GM18951 (cell line): ENCODE data around the gene SOX21.

ENCODE experiments used
- POLR2A ChIP-seq: IDR thresholded peaks from 4 replicates; pipeline ENCODE4 v1.6.1; 2011; ENCODE audit warnings: mild to moderate bottlenecking; ENCODE audit not compliant: insufficient read length, insufficient read depth; ENCODE audit errors: extremely low read depth
- in situ Hi-C: fragments of 300-500 bp; cut with MboI; formaldehyde crosslinking; loops from one replicate; pipeline ENCODE4 v1.12.0; 2022; ENCODE audit warnings: low sequenced_read_pairs, mixed read lengths, inconsistent platforms; ENCODE audit not compliant: unreplicated experiment

SOX21 gene

DNA sequence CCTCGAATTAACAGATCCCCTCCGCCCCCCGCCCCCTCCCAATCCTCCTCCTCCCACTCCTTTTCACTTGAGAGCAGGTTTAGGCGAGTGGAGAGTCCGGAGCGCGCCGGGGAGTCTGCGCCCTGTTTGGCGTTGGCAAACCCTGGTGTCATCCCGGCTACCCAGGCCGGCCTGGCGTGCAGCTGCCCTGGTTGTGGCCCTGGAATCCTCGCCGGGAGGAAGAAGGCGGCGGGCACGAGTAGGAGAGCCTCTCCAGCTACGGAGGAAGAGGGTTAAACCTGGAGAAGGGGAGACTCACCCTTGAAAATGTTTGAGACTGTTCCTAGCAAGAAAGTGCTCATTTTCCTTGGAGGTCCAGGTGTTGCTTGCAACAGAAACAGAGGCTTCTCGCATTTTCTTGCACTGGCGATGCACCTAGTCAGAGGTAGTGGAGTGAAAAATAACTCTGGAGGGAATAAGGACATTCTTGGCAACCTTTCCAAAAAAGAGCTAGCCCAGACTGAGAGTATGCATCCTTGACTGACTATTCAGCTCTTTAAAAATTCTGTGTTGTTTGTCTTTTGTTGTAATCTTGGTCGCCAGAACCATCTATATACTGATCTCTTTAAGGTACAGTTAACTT is 1.3 kb upstream of the SOX21 start:
- no peak for TF ChIP-seq POLR2A
- in situ Hi-C loops, result no loop called here

DNA sequence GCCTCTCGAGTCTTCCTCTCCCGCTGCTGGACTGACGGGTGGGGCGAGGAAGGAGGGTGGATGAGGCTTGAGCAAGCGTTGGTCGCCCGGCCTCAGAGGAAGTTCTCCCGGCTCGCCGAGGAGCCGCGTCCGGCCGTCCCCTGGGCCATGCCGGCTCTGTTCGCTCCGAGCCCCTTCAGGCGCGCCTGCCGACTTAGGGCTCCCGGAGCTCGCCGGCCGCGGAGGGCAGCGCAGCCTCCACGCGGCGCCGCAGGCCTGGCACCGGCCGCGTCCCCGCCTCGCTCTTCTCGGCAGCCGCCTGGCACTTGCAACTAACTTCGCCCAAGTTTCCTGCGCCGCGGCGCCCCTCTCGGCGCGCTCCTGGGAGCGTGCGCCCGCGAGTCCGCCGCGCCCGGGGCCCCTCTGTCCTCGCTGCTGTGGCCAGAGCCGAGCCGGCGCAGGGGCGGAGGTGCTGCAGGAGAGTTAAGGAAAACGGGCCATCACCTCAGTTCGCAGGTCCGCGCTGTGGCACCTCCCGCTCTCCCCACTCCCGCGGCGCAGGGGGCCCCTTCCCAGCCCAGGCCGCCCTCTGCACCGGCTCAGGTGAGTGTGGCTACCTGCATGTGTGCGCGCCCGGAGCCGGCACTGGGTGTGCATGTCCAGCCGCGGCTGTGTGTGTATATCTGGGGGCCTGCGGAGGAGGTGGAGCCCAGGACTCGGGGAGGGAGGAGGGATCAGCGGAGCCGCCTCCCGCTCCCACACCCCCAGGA is 641 bp upstream of the SOX21 start:
- in situ Hi-C loops, result no loop called here
- TF ChIP-seq POLR2A, result no peak

DNA sequence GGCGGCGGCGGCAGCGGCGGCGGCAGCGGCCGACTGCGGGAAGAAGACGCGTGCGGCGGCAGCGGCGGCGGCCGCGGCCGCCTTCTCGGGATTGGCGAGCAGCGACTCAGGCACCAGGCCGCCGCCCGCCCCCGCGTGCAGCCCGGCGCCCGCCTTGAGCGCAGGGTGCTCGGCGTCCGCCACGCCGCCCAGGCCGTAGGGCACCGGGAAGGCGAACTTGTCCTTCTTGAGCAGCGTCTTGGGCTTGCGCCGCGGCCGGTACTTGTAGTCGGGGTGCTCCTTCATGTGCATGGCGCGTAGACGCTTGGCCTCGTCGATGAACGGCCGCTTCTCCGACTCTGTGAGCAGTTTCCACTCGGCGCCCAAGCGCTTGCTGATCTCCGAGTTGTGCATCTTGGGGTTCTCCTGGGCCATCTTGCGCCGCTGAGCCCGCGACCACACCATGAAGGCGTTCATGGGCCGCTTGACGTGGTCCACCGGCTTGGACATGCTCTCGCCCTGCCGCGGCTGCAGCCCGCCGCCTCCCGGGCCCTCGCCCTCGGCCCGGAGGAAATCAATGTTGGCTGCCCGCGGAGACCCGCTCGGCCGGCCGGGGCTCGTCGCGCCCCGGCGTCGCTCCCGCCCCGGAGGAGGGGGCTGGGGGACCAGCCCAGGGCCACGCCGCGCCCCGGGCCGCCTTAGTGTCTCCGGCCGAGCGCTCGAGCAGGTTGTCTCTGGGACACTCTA is 621 bp downstream of the SOX21 start:
- no peak for TF ChIP-seq POLR2A
- in situ Hi-C loops, result no loop called here

DNA sequence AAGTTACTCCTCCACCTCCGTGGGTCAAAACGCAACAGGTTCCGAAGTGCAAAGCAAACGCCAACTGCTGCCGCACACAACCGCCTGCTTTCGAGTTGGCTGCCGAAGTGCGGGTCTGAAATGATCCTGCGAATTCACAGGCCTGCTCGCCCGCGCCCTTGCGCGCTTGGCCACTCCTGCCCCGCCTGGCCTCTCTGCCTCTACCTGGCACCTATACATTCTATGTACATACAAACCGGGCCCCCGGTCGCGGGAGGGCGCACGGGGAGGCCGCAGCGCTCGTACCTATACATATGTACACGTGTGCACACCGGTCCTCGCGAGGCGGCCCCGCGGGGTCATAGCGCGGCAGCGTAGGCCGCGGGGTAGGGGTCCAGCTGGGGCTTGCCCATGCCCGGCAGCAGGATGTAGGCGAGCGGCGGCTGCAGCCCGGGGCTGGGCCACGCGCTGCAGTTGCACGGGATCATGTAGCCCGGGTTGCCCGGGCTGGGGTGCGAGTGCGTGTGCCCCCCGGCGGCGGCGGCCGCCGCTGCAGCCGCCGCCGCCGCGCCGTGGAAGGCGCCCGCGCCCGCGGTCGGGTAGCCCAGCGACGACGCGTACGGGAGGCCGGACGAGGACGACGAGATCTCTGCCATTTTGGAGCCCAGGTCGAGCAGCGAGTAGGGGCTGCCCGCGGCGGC is 1.3 kb downstream of the SOX21 start:
- TF ChIP-seq POLR2A, result no peak
- in situ Hi-C loops, result no loop called here

DNA sequence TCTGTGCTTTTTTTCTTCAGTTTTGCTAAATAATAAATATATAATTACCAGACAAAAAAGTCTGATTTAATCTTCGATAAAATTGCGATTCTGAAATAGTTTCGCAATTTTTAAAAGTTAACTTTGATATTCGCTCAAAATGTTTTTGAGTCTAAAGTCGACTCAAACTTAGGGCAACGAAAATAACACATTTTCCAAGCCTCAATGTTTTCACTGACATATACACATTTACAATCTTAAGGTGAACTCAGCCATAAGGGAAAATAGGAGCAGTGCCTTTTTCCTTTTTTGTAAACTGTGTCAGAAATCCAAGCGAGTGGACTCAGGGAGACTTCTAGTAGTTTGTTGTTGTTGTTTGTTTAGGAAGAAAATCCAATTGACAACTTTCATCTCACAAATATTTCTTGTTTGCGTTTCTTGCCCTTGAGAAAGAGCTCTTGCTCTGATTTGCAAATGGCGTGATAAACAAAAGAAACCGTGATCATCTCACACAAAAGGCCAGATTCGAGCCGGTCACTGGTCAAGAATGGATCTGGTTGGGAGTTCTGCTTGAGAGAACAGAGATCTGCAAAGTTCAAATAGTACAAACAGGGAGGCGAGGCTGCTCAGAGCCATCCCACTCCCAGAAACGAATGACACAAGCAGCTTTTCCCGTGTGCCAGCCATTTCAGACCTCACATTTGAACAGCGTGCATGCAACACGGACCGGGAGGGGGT is 2.1 kb downstream of the SOX21 start:
- in situ Hi-C loops, result no loop called here
- no peak for TF ChIP-seq POLR2A

DNA sequence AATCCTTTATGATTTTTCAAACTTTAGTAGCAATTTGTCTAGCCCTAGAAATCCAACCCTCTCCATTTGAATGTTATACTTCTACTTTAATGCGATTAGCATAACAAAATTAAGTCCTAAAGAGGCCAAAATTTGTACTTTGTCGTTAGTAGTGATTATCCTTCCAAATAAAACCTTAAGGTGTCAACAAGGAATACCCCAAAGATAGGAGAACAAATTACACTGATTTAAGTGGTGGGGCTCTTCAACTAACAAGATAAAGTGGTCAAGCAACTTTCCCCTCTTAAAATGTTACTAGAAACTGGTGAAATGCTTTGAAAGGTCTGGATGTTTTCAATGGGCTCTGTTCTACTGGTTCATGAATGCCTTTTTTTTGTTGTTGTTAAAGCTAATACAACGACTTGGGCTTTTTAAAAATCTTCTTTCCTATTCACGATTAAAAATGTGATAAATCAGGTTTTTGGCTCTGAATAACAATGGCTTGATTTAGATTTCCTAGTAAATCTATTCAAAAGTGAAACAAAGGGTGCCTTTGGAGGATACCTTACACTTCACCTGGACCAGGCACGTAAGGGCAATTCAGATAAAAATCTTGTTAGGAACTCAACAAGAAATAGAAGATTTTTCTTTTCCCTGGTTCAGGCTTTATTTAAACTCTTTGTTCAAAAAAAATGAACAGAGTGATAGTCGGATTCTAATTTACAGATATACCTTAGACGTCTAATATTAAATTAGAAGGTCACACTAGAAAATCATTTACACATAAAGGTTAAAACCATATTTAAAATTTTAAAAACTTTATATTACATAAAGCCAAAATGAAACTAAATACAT is 3.1 kb downstream of the SOX21 start:
- no peak for TF ChIP-seq POLR2A
- in situ Hi-C loops, result no loop called here

DNA sequence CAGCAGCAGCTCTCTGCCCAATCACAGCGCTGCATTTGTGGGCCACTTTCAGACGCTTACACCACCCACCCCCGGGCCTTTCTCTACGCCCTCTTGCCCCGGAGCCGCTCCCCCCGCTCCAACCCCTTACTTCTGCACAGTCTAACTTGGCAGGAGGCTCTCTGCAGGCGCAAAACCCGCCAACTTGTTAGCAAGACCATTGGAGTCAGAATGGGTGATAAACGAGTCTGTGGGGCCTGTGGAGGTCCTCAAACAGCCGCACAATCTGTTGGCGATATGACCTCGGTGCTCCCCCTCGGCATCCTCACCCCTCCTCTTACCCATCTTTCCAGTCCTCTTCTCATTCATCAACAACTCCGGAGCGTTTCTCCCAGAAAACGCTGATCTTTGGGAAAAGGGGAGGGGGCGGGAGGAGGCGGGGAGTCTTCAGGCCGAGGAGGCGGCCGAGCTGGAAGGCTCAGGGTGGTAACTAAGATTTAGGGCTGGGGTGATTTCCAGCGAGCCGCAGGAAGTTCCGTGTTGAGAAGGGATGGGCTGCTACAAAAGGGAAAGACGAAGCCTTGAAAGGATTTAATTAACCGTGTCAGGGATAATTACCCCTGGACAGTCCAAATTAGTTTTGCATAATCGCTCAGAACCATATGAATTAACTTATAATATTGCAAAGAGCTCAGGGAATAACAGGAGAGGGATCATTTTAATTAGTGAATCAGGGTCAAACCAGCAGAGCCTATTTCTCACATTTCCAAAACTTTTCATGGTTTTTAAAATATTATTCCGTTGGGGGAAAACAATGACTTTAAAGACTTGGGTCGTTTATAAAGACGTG is 4.1 kb downstream of the SOX21 start:
- in situ Hi-C loops, result no loop called here
- no peak for TF ChIP-seq POLR2A

DNA sequence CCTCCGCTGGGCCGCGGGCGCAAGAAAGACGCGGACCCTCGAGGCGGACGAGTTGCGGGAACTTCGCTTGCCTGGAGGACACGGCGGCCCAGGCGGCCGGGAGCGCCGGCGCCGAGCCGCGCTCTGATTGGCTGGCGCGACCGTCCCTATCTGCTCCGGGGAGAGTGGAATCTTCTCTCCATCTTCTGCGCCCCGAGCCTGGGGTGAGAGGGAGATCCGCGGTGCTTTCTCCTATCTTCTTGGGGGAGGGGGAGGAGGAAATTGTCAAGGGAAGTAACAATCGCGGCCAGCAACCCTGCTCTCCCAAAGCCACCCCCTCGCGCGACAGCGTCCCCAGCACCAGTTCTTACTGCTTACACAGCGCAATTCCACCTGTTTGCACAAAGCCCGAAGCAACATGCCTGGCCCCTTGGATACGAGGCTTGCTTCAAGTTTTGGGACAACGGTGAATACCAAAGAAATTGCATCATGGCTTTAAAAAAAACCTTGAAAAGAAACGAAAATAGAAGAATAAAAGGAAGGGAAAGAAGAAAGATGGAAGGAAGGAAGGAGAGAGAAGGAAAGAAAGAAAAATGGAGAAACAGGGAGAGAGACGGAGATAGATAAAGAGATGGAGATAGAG is 4.8 kb downstream of the SOX21 start:
- in situ Hi-C loops, result no loop called here
- no peak for TF ChIP-seq POLR2A

DNA sequence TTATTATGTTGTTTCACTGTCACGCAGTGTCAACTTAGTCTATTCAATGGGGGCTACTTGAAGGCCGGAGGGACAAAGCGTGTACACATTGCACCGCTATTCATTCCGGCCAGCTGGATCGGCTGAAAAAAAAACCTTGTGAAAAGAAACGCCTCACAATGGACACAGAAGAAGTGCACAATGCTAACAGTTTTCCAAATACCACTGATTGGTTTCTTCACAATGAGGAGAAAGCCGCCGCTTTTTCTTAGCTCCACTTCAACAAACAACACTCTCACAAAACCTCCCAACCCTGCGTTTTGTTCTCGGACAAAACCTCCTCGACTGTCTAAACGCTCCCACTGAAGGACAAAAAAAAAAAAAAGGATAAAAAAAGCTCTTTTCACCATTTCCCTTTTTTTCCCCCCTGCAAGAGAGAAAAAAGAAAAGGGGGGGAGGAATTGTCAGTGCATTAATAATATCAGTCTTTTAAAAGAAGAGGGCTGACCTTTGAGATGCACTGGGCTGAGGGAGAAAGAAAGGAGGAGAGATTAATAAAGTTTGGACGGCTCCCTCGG is 5.4 kb downstream of the SOX21 start:
- in situ Hi-C loops, result no loop called here
- TF ChIP-seq POLR2A, result no peak

DNA sequence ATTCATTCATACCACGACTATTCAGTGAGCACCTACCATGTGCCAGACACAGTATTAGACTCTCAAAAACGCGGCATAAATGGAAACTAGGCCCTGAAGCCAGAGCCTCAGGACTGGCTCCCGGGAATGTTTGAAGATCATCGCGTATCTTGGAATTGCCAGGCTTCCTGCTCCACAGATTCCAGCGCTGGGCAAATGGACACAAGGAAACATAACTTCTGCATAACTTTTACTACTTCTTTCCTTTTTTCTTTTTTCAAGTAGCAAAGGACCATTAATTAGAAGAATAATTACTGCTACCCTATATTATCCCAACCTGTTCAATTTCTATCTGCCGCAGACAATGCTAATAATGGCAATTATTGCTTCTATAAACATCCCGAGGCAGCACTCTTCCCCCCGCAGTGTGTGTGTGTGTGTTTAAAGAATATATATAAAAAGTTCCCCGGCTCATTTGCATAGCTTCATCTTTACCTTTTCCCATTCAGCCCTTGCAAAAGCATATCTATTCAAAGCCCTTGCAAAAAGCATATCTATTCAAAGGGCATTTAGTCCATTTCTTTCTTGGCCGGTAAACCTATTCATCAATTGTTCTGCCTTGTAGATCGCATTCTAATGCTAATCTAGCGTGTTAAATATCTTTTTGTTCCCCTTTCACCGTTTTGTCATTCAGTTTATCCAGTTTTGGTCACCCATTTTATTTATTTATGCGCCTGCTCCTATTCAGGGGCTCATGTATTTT is 6.1 kb downstream of the SOX21 start:
- in situ Hi-C loops, result no loop called here
- TF ChIP-seq POLR2A, result no peak
